ENCODE measurements around the gene POLR1G.
A peak's percentile ranks its signal among the peaks of the same experiment; 100 is the strongest.

The POLR1G gene

GRCh38 chr19:45406226-45407090 lies at the start of gene POLR1G:
Gene POLR1G (plus strand): TSS chr19:45406644. CDS start chr19:45406697, 53 bp downstream.
- DNase-seq (ENCODE audit: low read depth in 2 of 2), result peak; percentile 37 to 59

GRCh38 chr19:45356760-45357444 lies 49.5 kb upstream of the POLR1G start:
- DNase-seq (ENCODE audit: low read depth in 2 of 2), result no peak

GRCh38 chr19:45357445-45357783 lies 49.0 kb upstream of the POLR1G start:
- DNase-seq (ENCODE audit: low read depth in 2 of 2), result no peak

- DNase-seq (ENCODE audit: low read depth in 2 of 2), result no peak
Measured at GRCh38 chr19:45358213-45358792, 48.1 kb upstream of the POLR1G start.

GRCh38 chr19:45361608-45362007 lies 44.8 kb upstream of the POLR1G start:
- DNase-seq (ENCODE audit: low read depth in 2 of 2), result no peak

- no peak for DNase-seq (ENCODE audit: low read depth in 2 of 2)
Measured at GRCh38 chr19:45362291-45362690, 44.2 kb upstream of the POLR1G start.

- no peak for DNase-seq (ENCODE audit: low read depth in 2 of 2)
Measured at GRCh38 chr19:45363861-45364459, 42.5 kb upstream of the POLR1G start.

GRCh38 chr19:45364696-45365095 lies 41.7 kb upstream of the POLR1G start:
- DNase-seq (ENCODE audit: low read depth in 2 of 2), result no peak

- no peak for DNase-seq (ENCODE audit: low read depth in 2 of 2)
Measured at GRCh38 chr19:45368127-45368526, 38.3 kb upstream of the POLR1G start.

- no peak for DNase-seq (ENCODE audit: low read depth in 2 of 2)
Measured at GRCh38 chr19:45368737-45369340, 37.6 kb upstream of the POLR1G start.

- peak; percentile 99 for DNase-seq (ENCODE audit: low read depth in 2 of 2)
Measured at GRCh38 chr19:45370410-45371204, 35.8 kb upstream of the POLR1G start, which contains the start of gene ERCC2. Gene ERCC2 (minus strand): TSS chr19:45370573. CDS start chr19:45370540, 33 bp downstream.

- DNase-seq (ENCODE audit: low read depth in 2 of 2), result no peak
Measured at GRCh38 chr19:45376045-45376724, 30.3 kb upstream of the POLR1G start.

- DNase-seq (ENCODE audit: low read depth in 2 of 2), result no peak
Measured at GRCh38 chr19:45380107-45380506, 26.3 kb upstream of the POLR1G start.

GRCh38 chr19:45382426-45382825 lies 24.0 kb upstream of the POLR1G start:
- DNase-seq (ENCODE audit: low read depth in 2 of 2), result no peak

- DNase-seq (ENCODE audit: low read depth in 2 of 2), result no peak
Measured at GRCh38 chr19:45385392-45386221, 20.8 kb upstream of the POLR1G start.

GRCh38 chr19:45391346-45391745 lies 15.1 kb upstream of the POLR1G start:
- no peak for DNase-seq (ENCODE audit: low read depth in 2 of 2)

GRCh38 chr19:45391871-45392665 lies 14.4 kb upstream of the POLR1G start:
- no peak for DNase-seq (ENCODE audit: low read depth in 2 of 2)

GRCh38 chr19:45395821-45396617 lies 10.4 kb upstream of the POLR1G start:
- DNase-seq (ENCODE audit: low read depth in 2 of 2), result no peak
